Gastrocnemius medialis (tissue), 4 donors: ENCODE results near the gene RNASE13. TPM values are rescaled to one million over a fixed set of nuclear protein-coding genes. Genes with fewer than 3 reads are reported as not detected.

Experiments used
- ATAC-seq, 2 donors: fragments of 150-250 bp; one replicate each; pipeline ENCODE4 v1.9.1; 2016
- DNase-seq, 2 donors: peaks; one replicate each; pipeline ENCODE4 v3.0.0-alpha.2; 2019
- H3K27ac ChIP-seq, 4 donors: fragments of 200-600 bp; sonication (generic); 1 replicate in 1 of 4; 2 replicates in 3 of 4; pipeline ENCODE4 v1.5.1; 2016 to 2018; ENCODE audit warnings: mild to moderate bottlenecking in 2 of 4, moderate library complexity in 1 of 4
- H3K27me3 ChIP-seq, 3 donors: fragments of 200-600 bp; sonication (generic) in 2 of 3; 1 replicate in 1 of 3; 2 replicates in 2 of 3; pipeline versions ENCODE4 v1.5.1 to v1.6.0; 2016 to 2019; ENCODE audit warnings: mild to moderate bottlenecking in 1 of 3, moderate library complexity in 1 of 3
- H3K36me3 ChIP-seq, 2 donors: fragments of 200-600 bp; sonication (generic) in 1 of 2; one replicate each; pipeline ENCODE4 v1.5.1; 2017 to 2018
- H3K4me1 ChIP-seq, 2 donors: fragments of 200-600 bp; sonication (generic) in 1 of 2; one replicate each; pipeline ENCODE4 v1.5.1; 2016 to 2017; ENCODE audit warnings: mild to moderate bottlenecking in 2 of 2
- H3K4me3 ChIP-seq, 4 donors: fragments of 200-600 bp; sonication (generic) in 3 of 4; 1 replicate in 1 of 4; 2 replicates in 3 of 4; pipeline ENCODE4 v1.5.1; 2016 to 2019; ENCODE audit warnings: mild to moderate bottlenecking in 2 of 4
- H3K9me3 ChIP-seq, 3 donors: fragments of 200-600 bp; sonication (generic) in 2 of 3; 1 replicate in 1 of 3; 2 replicates in 2 of 3; pipeline ENCODE4 v1.5.1; 2016 to 2019
- POLR2A ChIP-seq, 2 donors: fragments of 450-650 bp; IDR thresholded peaks; one replicate each; pipeline ENCODE4 v1.6.1; 2017; ENCODE audit warnings: antibody characterized with exemption in 2 of 2, mild to moderate bottlenecking in 2 of 2, moderate library complexity in 2 of 2
- in situ Hi-C, 4 donors: fragments of 200-750 bp; cut with MboI; loops; one replicate each; pipeline versions ENCODE4 v1.15.0 to v1.8.0; 2017; ENCODE audit warnings: low sequenced_read_pairs in 4 of 4
- intact Hi-C: fragments of 100-400 bp; cut with DNase I; formaldehyde crosslinking; loops from one replicate; pipeline ENCODE4 v1.15.1; 2023; ENCODE audit warnings: low total_unique reads
- total RNA-seq, 4 donors: library from RNA; depleted of rRNA; stranded (reverse); fragments of >200 nt; gene quantifications; one replicate each; pipeline versions ENCODE4 v1.1.0 to v1.2.3, GENCODE V29; 2016
- TF ChIP-seq, protein P1 (sequence below), 5 experiments: fragments of 450-650 bp in 3 of 5; fragments of 200-600 bp in 2 of 5; sonication (generic) in 2 of 5; IDR thresholded peaks in 4 of 5; conservative IDR thresholded peaks in 1 of 5; 1 replicate in 4 of 5; 2 replicates in 1 of 5; pipeline ENCODE4 v1.5.1; 2016 to 2019; ENCODE audit warnings: antibody characterized with exemption in 5 of 5, mild to moderate bottlenecking in 3 of 5, moderate library complexity in 3 of 5

The RNASE13 gene
- total RNA-seq, 4 donors from 2014 or later, result not detected

DNA sequence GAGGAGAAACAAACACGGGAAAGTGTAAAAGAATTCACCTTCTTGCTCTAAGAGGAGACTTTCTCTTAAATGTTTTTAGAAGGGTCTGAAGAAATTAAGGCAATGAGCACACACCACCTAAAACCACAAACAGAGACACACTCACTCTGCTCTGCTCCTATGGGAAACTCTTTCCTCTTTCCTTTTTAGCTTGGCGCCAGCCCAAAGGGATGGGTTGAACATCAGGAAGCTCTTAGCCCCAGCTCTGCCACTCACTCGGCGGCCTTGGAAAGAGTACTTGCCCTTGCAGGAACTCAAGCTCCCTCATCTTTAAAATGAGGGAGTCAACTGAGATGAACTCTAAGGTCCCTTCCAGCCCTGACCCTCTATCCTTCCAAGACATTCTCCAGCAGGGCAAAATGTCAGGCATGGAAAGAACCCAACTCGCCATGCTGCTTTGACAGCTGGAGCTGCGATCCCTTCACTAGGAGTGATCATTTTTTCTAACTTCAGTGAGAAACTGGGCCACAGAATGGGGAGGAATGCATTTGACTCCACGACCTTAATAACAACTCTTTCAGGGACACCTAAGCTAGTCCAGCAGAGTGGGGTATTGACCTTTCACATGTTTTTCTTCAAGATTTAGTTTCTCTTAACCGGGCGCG is 22.0 kb upstream of the RNASE13 start:
- in situ Hi-C loops (loop anchor here in 1 of 4 donors (25.0 kb wide), 1 partner anchor 369 kb away; the partner anchor contains the start of genes ANG and RNASE4), intact Hi-C loops (loop anchor here (5.0 kb wide), 1 partner anchor 41 kb away; the partner anchor contains the start of gene ZNF219)
- DNase-seq (no peak), ATAC-seq (no peak)
- Histone ChIP-seq H3K36me3 (no peaks in the 10 kb centered on the region), H3K4me1 (no peaks in the 10 kb centered on the region), H3K9me3 (no peaks in the 10 kb centered on the region), H3K27me3 (no peaks in the 10 kb centered on the region), H3K27ac (no peak overlapping the region), H3K4me3 (no peak overlapping the region)
- TF ChIP-seq POLR2A (IDR thresholded peaks at IDR 0.05), result no peak
- TF ChIP-seq, protein P1, sequence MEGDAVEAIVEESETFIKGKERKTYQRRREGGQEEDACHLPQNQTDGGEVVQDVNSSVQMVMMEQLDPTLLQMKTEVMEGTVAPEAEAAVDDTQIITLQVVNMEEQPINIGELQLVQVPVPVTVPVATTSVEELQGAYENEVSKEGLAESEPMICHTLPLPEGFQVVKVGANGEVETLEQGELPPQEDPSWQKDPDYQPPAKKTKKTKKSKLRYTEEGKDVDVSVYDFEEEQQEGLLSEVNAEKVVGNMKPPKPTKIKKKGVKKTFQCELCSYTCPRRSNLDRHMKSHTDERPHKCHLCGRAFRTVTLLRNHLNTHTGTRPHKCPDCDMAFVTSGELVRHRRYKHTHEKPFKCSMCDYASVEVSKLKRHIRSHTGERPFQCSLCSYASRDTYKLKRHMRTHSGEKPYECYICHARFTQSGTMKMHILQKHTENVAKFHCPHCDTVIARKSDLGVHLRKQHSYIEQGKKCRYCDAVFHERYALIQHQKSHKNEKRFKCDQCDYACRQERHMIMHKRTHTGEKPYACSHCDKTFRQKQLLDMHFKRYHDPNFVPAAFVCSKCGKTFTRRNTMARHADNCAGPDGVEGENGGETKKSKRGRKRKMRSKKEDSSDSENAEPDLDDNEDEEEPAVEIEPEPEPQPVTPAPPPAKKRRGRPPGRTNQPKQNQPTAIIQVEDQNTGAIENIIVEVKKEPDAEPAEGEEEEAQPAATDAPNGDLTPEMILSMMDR (IDR thresholded peaks at IDR 0.05 in 4 of 5, conservative IDR thresholded peaks at IDR 0.05 in 1 of 5), result no peak

DNA sequence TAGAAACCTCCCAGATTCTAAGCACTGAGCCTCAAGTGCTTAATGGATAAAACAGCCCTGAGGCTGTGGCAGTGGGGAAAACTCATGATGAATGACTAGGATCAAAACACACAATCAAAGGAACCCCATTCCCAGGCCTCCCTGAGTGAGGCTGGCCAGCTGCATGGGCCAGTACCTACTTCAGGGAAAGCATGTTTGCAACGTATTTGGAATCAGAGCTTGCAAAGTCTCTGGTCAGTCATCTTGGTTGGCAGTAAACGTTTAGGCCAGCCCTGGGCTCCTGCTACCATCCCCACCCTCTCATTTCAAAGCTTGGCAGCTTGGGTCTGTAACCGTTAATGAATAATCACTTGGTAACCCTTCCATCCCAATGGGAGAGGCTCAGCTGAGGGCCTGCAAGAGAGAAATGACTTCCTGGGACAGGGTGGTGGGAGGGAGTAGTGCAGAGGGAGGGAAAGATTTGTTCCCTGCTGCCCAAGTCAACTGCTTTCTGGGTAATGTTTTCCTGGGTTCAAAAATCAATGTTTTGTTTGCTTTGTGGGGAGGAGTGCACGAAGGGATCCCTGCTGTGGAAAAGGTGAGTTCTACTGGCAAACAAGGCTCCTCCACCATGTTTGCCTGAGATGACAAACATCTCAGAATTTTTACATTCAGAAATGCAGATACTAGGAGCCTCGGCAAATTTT is 21.0 kb upstream of the RNASE13 start:
- DNase-seq (no peak), ATAC-seq (no peak)
- H3K27me3 ChIP-seq, result no peaks in the 10 kb centered on the region
- no peaks in the 10 kb centered on the region for H3K36me3 ChIP-seq
- H3K4me1 ChIP-seq, result no peaks in the 10 kb centered on the region
- in situ Hi-C loops (loop anchor here in 1 of 4 donors (25.0 kb wide), 1 partner anchor 368 kb away; the partner anchor contains the start of genes ANG and RNASE4), intact Hi-C loops (loop anchor here (5.0 kb wide), 1 partner anchor 42 kb away; the partner anchor contains the start of gene ZNF219)
- TF ChIP-seq, protein P1 (IDR thresholded peaks at IDR 0.05 in 4 of 5, conservative IDR thresholded peaks at IDR 0.05 in 1 of 5), result no peak
- TF ChIP-seq POLR2A (IDR thresholded peaks at IDR 0.05), result no peak
- no peak overlapping the region for H3K27ac ChIP-seq
- no peak overlapping the region for H3K4me3 ChIP-seq
- no peaks in the 10 kb centered on the region for H3K9me3 ChIP-seq

DNA sequence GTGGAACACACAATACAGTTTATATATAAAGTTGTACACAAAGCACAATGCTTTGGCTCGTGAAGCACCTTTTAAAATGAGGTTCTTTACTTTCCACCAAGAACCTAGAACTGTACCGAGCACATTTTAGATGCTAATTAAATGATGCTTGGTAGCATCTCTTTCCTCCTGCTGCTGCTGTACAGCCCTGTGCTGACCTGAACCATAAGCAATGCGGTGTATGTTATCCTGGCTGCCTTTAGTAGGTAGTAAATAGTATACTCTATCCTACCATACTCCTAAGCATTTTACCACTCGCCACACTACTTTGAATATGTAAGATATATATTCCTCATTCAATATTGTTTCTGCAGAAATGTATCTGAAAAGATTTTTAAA is 20.1 kb upstream of the RNASE13 start:
- DNase-seq (no peak), ATAC-seq (no peak)
- no peaks in the 10 kb centered on the region for H3K27me3 ChIP-seq
- no peaks in the 10 kb centered on the region for H3K36me3 ChIP-seq
- no peak overlapping the region for H3K27ac ChIP-seq
- no peaks in the 10 kb centered on the region for H3K9me3 ChIP-seq
- H3K4me3 ChIP-seq, result no peak overlapping the region
- no peaks in the 10 kb centered on the region for H3K4me1 ChIP-seq
- in situ Hi-C loops (loop anchor here in 1 of 4 donors (25.0 kb wide), 1 partner anchor 367 kb away; the partner anchor contains the start of genes ANG and RNASE4), intact Hi-C loops (loop anchor here (5.0 kb wide), 1 partner anchor 43 kb away; the partner anchor contains the start of gene ZNF219)
- no peak for TF ChIP-seq POLR2A (IDR thresholded peaks at IDR 0.05)
- TF ChIP-seq, protein P1 (IDR thresholded peaks at IDR 0.05 in 4 of 5, conservative IDR thresholded peaks at IDR 0.05 in 1 of 5), result no peak

DNA sequence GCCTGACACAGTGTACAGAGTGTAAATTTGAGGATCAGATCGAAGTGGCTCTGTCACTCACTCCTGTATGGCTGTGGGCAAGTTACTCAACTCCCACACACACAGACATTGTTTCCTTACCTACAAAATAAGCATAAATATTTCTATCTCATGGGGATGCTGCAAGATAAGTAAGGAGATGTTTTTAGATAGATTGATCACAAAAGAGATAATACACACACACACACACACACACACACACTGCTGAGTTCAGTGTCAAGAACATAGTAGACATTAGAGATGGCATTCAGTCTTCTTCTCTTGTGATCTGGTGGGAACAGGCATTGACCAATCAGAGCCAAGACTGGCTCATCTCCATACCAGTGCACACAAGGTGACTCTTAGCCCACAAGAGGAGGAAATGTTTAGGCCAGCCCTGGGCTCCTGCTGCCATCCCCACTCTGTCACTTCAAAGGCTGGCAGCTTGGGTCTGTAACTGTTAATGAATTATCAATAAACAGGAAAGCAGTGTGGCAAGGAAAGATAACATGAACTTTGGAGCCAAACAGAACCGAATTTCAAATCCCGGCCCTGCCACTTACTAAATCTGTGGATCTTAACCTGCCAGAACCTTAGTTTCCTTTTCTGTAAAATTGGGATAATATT is 19.6 kb upstream of the RNASE13 start:
- Histone ChIP-seq H3K9me3 (no peaks in the 10 kb centered on the region), H3K4me1 (no peaks in the 10 kb centered on the region), H3K4me3 (no peak overlapping the region), H3K27me3 (no peaks in the 10 kb centered on the region), H3K27ac (no peak overlapping the region), H3K36me3 (no peaks in the 10 kb centered on the region)
- intact Hi-C loops (no loop called here), in situ Hi-C loops (loop anchor here in 1 of 4 donors (25.0 kb wide), 1 partner anchor 367 kb away; the partner anchor contains the start of genes ANG and RNASE4)
- DNase-seq (no peak), ATAC-seq (no peak)
- TF ChIP-seq, protein P1 (IDR thresholded peaks at IDR 0.05 in 4 of 5, conservative IDR thresholded peaks at IDR 0.05 in 1 of 5), result no peak
- TF ChIP-seq POLR2A (IDR thresholded peaks at IDR 0.05), result no peak
